DMS114 treated with DMSO at 0.1 percent for 48 hours (cell line): ENCODE measurements around the gene PPP1CC.

ENCODE experiments used
- DNase-seq: peaks from one replicate; lab custom pipeline; 2025; ENCODE audit not compliant: unreplicated experiment; lab: John Stamatoyannopoulos, UW

Gene PPP1CC

DNA sequence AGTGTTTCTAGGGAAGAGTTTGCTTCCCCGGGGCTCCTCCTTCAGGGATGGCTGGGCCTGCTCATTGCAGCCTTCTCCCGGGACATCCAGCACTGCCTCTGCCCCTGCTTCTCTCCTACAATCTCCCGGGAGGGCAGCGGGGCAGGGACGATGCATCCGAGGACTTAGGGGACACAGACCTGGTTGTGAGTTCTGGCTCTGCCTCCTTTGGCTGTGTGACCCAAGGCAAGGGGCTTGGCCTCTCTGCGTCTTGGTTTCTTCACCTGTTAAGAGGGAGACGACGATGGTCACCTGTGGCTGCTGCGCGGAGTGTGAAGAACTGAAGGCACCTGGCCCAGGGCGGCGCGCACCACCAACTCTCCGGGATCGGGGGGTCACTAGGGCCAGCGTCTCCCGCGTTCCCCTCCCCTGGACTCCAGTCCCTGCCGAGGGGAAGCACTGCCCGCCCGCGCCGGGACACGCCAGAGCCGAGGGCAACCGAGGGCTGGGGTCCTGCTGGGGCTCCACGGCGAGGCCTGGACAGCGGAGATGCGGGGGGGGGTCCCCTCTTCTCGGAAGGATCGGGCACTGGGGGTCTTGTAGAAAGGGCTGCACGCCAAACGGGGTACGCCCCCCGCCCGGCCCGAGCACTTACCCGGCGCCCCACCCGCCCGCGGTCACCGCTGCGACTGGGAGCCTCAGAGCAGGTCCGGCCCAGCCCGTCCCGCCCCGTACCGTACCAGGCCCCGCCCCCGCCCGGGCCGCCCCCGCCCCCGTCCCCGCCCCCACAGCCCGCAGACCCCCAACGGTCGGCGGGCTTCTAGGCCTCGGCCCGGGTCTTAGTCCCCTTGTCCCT, 54.0 kb downstream of the PPP1CC start, which contains the start of gene HVCN1:
Gene HVCN1 (minus strand): TSS at position 670 of the 835 bp plus-strand sequence. CDS start 5,870 bp downstream, outside the sequence.
- no peak for DNase-seq

DNA sequence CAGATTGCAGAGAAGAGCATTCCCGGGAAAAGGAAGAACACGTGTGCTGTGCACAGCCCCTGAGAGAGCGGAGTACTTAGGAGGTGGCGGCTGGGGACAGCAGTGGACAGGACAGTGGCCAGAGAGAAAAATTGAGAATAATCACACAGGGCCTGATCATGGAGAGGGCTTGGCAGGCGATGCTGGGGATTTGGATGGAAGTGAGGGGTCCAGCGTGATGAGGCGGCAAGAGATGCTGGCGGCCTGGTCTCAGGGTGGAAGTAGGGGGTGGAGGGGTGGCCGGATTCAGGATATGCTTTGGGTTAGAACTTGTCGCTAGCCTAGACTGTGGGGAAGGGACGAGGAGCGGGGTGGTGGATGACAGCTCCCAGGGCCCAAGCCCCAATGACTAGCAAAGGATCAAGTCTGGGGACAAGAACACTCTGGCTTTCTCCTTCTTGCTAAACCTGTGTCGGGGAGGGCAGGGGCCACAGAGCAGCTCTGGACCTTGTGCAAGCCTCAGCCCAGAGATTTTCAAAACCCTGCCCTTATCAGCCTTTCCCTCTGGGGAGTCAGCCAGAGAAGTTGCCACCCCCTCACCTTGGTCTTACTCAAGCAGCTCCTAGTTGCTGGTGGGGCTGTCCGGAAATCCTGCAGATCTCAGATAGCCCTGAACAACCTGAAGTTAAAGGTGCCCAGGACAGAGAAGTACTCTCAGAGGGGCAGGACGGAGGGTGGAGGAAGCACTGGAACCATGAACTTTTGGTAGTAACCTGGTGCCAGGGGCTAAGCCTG, 55.1 kb downstream of the PPP1CC start:
- no peak for DNase-seq

DNA sequence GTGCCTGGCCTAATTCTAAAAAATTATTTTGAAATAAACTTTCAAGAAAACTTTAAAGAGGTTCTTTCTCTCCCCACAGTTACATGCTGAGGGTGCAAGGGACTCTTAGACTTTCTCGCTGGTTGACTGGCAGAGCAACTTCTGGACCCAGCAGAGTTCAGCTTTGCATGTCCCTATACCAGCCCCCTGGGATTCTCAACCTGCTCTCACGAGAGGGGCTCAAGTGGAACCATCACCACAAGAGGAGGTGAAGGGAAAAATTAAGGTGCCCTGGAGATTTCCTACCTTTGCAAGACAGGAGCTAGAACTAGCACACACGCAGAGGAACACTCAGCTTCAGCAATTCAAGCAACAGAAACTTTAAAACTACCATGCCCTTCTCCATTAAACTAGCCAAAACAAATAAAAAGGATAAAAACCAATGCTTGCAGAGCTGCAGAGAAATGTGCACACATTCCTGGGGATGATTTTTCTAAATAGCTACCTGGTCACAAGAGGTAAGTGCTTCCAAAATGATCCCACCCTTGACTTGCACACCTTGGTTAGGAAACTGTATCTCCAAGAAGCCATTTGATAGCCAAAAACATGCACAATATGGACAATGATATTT, 56.3 kb downstream of the PPP1CC start:
- no peak for DNase-seq

DNA sequence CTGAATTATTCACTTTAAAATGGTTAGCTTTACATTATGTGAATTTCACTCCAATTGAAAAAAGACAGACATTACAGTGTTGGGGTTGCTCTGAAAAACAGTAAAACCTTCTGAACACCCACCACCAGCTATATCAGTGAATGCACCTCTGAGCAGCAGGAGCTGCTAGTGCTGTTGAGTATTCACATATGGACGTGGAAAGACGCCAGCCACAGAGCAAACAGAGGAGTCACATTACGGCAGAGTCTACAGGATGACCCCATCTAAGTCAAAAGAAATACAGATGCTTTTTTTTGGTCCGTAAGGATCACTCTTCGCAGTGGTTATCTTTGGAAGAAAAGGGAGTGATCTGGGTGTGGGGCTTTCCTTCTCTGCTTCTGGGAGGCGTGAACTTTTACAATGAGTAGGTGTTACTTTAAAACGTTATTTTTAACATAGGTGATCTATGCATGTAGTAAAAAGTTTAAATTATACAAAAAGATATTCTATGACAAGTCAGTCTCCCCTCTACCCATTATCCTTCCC, 58.3 kb downstream of the PPP1CC start:
- DNase-seq, result no peak

DNA sequence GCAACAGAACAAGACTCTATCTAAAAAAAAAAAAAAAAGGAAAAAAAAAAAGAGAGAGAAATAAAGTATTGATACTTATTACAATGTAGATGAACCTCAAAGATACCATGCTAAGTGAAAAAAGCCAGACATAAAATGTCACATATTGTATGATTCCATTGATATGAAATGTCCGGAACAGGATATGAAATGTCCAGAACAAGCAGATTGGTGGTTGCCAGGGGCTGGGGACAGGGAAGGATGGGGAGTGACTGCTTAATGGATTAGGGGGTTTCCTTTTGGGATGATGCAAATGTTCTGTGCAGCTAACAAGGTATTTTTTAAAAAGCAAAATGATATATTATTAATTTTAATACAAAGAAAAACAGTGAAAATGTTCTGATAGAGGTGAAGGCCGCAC, 58.8 kb downstream of the PPP1CC start:
- DNase-seq, result no peak

DNA sequence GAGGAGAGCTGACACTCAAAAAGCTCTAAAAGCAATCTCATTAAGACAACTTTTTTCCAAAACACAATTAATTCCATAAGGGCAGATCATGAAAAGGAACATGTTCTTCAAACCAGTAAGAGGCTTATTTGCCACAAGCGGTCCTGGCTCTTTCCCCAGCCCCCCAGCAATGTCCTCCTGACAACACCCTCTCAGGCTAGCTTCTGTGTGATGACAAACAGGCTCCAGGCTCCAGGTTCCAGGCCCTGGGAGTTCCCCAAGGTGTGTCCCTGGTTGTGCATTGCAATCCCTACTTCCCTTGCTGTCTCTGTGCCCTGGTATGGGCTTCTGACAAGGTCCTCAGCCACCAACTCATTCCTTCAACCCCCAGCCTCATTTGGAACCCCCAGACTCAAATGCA, 62.7 kb downstream of the PPP1CC start:
- DNase-seq, result no peak

DNA sequence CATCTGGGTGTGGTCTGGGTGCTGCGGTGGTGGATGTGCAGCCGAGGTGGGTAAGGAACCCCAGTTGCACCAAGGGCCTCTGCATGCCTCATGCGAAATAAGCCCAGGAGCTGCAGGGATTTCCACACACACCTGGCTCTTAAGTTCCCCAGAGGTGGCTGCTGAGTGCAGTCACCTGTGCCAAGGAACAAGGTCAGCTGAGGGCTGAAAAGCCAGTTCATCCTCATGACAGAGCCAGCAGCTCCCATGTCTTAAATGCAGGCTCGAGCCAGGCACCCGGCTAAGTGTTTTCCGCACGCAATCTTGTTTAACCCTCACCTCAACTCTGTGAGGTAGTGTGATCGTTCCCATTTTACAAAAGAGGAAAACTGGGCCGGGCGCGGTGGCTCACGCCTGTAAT, 63.5 kb downstream of the PPP1CC start:
- DNase-seq, result no peak

DNA sequence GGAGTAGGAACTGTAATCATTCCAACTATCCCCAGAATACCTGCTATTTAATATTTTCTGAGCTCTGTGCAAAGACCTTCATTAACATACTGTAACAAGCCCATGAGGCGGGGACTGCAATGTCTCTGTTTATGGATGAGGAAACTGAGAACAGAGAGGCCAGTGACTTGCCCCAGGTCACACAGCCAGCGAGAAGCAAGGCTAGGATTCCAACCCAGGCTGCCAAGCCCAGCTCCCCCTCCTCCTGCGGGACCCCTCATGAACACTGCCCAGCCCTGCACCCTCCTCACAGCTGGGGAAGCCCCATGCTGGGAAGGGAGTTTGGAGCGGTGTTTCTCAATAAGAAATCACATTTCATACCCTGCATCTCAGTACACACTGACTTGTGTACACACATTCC, 64.7 kb downstream of the PPP1CC start:
- DNase-seq, result no peak

DNA sequence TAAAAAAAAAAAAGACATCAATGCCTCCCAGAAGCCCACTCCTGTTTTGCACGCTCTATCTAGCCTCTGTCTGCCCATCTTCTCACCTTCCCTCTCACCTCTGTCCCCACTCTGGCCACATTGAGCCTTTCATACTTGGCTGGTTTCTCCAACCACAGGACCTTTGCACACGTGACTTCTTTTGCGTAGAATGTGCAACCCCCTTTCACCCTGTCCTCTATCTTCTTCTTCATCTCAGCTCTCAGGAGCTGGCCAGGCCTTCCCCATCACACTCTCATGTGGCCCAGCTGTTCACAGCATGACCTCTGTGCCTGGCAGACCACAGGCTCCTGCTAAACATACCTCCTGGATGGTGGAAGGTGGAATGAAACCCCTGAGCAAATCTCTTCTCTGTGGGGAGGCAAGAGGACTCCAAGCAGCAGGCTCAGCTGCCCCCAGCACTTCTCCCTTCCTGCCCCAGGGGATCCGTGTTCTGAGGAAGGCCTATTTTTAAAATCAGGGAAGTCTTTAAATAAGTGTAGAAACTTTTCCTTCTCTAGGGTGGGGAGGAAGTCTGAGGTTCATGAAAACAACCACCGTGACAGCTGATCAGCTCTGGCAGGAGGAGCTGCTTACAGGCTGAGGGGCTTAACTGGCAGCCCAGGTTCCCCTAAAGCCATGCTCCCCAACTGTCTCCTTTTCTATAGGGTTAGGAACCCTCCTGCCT, 65.3 kb downstream of the PPP1CC start:
- no peak for DNase-seq

DNA sequence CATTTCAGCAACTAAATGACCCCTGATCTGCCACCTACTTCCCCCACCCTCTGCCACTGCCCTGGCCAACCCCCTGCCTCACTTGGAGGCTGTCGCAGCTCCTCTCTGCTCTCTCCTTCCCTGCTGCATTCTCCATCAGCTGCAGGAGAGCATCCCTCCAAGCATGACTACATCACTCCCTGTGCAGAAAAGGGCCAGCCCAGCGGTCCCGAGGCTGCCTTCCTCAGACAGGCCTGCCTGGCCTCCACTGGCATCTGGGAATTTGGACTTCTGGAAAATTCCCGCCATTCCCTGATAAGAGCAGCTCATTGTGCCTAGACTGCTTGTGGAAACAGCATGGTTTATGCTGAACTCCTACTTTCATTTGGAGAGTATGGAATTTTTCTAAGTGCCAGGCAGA, 66.5 kb downstream of the PPP1CC start:
- DNase-seq, result no peak

DNA sequence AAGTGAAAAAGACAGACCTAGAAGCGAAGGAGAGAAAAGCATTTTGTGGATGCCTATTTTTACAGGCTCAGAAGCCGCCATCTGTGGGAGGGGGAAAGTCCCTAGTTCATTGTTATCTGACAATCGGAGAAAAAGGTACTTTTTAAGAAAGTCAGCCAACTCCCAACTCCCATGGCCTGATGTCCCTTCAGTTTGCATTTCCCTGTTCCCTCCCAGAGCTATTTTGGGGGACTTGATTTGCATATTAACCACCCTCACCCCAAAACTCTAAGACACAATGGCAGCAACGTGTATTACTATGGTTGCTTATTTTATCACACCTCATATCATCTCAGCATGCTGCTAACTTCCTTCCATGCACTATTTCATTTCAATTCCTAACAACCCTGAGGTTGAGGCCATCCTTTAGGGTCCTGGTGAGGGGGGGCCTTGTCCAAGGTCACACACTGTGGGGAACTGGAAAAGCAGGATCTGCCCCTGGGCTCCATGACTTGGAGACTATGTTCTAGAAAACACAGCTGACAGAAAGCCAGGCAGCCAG, 72.5 kb downstream of the PPP1CC start:
- no peak for DNase-seq
